IPS-18c (cell line): Measurements from ENCODE around the gene MAGI1.

Experiments
- H3K4me3 ChIP-seq: 2 replicates; pipeline ENCODE4 v1.7.0; 2013; ENCODE audit warnings: low read depth, mild to moderate bottlenecking, low read length, moderate library complexity; ENCODE audit not compliant: insufficient read depth
- H3K9me3 ChIP-seq: one replicate; pipeline ENCODE4 v1.6.1; 2013; ENCODE audit warnings: mild to moderate bottlenecking, low read length, moderate library complexity; ENCODE audit not compliant: control insufficient read depth, insufficient read depth

MAGI1 gene

GRCh38 chr3:65432388-65433003 lies 606.2 kb downstream of the MAGI1 start:
- Histone ChIP-seq H3K9me3 (no peaks in the 10 kb centered on the region), H3K4me3 (no peak overlapping the region)

- H3K9me3 ChIP-seq, result no peaks in the 10 kb centered on the region
- no peak overlapping the region for H3K4me3 ChIP-seq
Observed at GRCh38 chr3:65425880-65426279, 612.8 kb downstream of the MAGI1 start.

- no peaks in the 10 kb centered on the region for H3K9me3 ChIP-seq
- no peak overlapping the region for H3K4me3 ChIP-seq
Observed at GRCh38 chr3:65422154-65422553, 616.6 kb downstream of the MAGI1 start.

- no peak overlapping the region for H3K4me3 ChIP-seq
- no peaks in the 10 kb centered on the region for H3K9me3 ChIP-seq
Observed at GRCh38 chr3:65419233-65419632, 619.5 kb downstream of the MAGI1 start.

- no peaks in the 10 kb centered on the region for H3K9me3 ChIP-seq
Observed at GRCh38 chr3:65413891-65414290, 624.8 kb downstream of the MAGI1 start.

GRCh38 chr3:65412588-65412987 lies 626.1 kb downstream of the MAGI1 start:
- H3K9me3 ChIP-seq, result no peaks in the 10 kb centered on the region

More at GRCh38 chr3:65413891-65414290, 624.8 kb downstream of the MAGI1 start:
- no peak overlapping the region for H3K4me3 ChIP-seq

GRCh38 chr3:65411367-65411766 lies 627.4 kb downstream of the MAGI1 start:
- no peak overlapping the region for H3K4me3 ChIP-seq
- H3K9me3 ChIP-seq, result no peaks in the 10 kb centered on the region

More at GRCh38 chr3:65412588-65412987, 626.1 kb downstream of the MAGI1 start:
- no peak overlapping the region for H3K4me3 ChIP-seq

- Histone ChIP-seq H3K4me3 (no peak overlapping the region), H3K9me3 (no peaks in the 10 kb centered on the region)
Observed at GRCh38 chr3:65409176-65409569, 629.5 kb downstream of the MAGI1 start.

- H3K4me3 ChIP-seq, result no peak overlapping the region
- H3K9me3 ChIP-seq, result no peaks in the 10 kb centered on the region
Observed at GRCh38 chr3:65408531-65409175, 630.1 kb downstream of the MAGI1 start.

GRCh38 chr3:65406470-65406869 lies 632.2 kb downstream of the MAGI1 start:
- H3K9me3 ChIP-seq, result no peaks in the 10 kb centered on the region
- no peak overlapping the region for H3K4me3 ChIP-seq

- no peak overlapping the region for H3K4me3 ChIP-seq
Observed at GRCh38 chr3:65402597-65402996, 636.1 kb downstream of the MAGI1 start.

GRCh38 chr3:65401359-65402305 lies 637.1 kb downstream of the MAGI1 start:
- no peak overlapping the region for H3K4me3 ChIP-seq
- no peaks in the 10 kb centered on the region for H3K9me3 ChIP-seq

More at GRCh38 chr3:65402597-65402996, 636.1 kb downstream of the MAGI1 start:
- H3K9me3 ChIP-seq, result no peaks in the 10 kb centered on the region

GRCh38 chr3:65400899-65401298 lies 637.8 kb downstream of the MAGI1 start:
- no peak overlapping the region for H3K4me3 ChIP-seq
- no peaks in the 10 kb centered on the region for H3K9me3 ChIP-seq

GRCh38 chr3:65398953-65399352 lies 639.8 kb downstream of the MAGI1 start:
- H3K9me3 ChIP-seq, result no peaks in the 10 kb centered on the region
- H3K4me3 ChIP-seq, result no peak overlapping the region

- no peaks in the 10 kb centered on the region for H3K9me3 ChIP-seq
- H3K4me3 ChIP-seq, result no peak overlapping the region
Observed at GRCh38 chr3:65396078-65396477, 642.6 kb downstream of the MAGI1 start.

GRCh38 chr3:65391068-65391467 lies 647.6 kb downstream of the MAGI1 start:
- Histone ChIP-seq H3K4me3 (no peak overlapping the region), H3K9me3 (no peaks in the 10 kb centered on the region)

GRCh38 chr3:65385805-65386204 lies 652.9 kb downstream of the MAGI1 start:
- Histone ChIP-seq H3K9me3 (no peaks in the 10 kb centered on the region), H3K4me3 (no peak overlapping the region)
